ENCODE results near the gene TOP2A. TPM values are rescaled to one million over a fixed set of nuclear protein-coding genes. Genes with fewer than 3 reads are reported as not detected.

The TOP2A gene
- total and polyA plus RNA-seq, 9 of the 15 experiments (the other 6 are each of a cell fraction or from before 2014, with no cell fraction given), result 133 to 347 (median 259) TPM

GRCh38 chr17:40369923-40370322 lies 47.8 kb downstream of the TOP2A start:
- POLR2A ChIA-PET, result no interaction called here
- no TSS peak for BruUV-seq (replicated peaks)
- Histone ChIP-seq H3K4me1 (replicated peaks in 1 of 2; ENCODE audit: control insufficient read depth in 2 of 2, insufficient read depth in 2 of 2, low read length in 2 of 2) (peaks cover 8% of the 10 kb centered on the region in 2 experiments; a peak in 4 of 5 replicates), H3K36me3 (ENCODE audit: control insufficient read depth, insufficient read depth, low read length) (no peaks in the 10 kb centered on the region), H3K9ac (ENCODE audit: insufficient read depth in 1 of 2, low read depth in 2 of 2, low read length in 2 of 2) (no peak overlapping the region), H3K4me2 (ENCODE audit: insufficient read depth, low read length) (no peak overlapping the region), H4K20me1 (replicated peaks; ENCODE audit: control insufficient read depth, insufficient read depth, low read length) (no peaks in the 10 kb centered on the region), H3K79me2 (ENCODE audit: control insufficient read depth, insufficient read depth, low read length) (no peaks in the 10 kb centered on the region), H3K9me1 (ENCODE audit: control insufficient read depth, insufficient read depth, low read length) (no peaks in the 10 kb centered on the region), H3K4me3 (no peak overlapping the region), H3K27me3 (ENCODE audit: control insufficient read depth in 2 of 2, insufficient read depth in 2 of 2, low read length in 2 of 2) (no peaks in the 10 kb centered on the region), H2AFZ (ENCODE audit: low read depth, low read length) (no peak overlapping the region), H3K9me3 (replicated peaks; ENCODE audit: control insufficient read depth, insufficient read depth, low read depth, low read length) (no peaks in the 10 kb centered on the region; the same call in 1 of the 2 replicates), H3K27ac (ENCODE audit: extremely low read depth, low read depth, low read length) (no peak overlapping the region)
- DNase-seq (ENCODE audit: extremely low read depth in 1 of 4, low spot score in 3 of 4) (no peak), ATAC-seq (no peak), FAIRE-seq (no peak)
- in situ Hi-C loops (cut with MboI), result no loop called here
- CTCF ChIA-PET (ENCODE audit: low intra/inter-chr PET ratio), result no interaction called here
- TF ChIP-seq BRD9 (IDR thresholded peaks at IDR 0.05; ENCODE audit: low read depth, partially characterized antibody) (no peak), PATZ1 (CRISPR knock-in tag; IDR thresholded peaks at IDR 0.05; ENCODE audit: borderline replicate concordance) (no peak), NBN (IDR thresholded peaks at IDR 0.05; ENCODE audit: low read depth) (no peak), HDAC3 (IDR thresholded peaks at IDR 0.05; ENCODE audit: borderline replicate concordance, partially characterized antibody) (no peak), ELF4 (CRISPR knock-in tag; IDR thresholded peaks at IDR 0.05) (no peak), BRCA1 (IDR thresholded peaks at IDR 0.05) (no peak), BRCA1 (CRISPR knock-in tag; IDR thresholded peaks at IDR 0.05) (no peak), ZNF280B (CRISPR knock-in tag; IDR thresholded peaks at IDR 0.05) (no peak), FOXP4 (CRISPR knock-in tag; IDR thresholded peaks at IDR 0.05; ENCODE audit: borderline replicate concordance) (no peak), MYBL2 (IDR thresholded peaks at IDR 0.05; ENCODE audit: low read depth) (no peak), MYBL2 (CRISPR knock-in tag; IDR thresholded peaks at IDR 0.05; ENCODE audit: borderline replicate concordance) (no peak), ZBTB5 (IDR thresholded peaks at IDR 0.05) (no peak)
- 64% methylated on average over 7 of the region's 7 CpGs for WGBS (ENCODE audit: insufficient coverage, low coverage, missing lambda C conversion rate)
- intact Hi-C loops (cut with micrococcal nuclease), result loop anchor here (10.0 kb wide), 1 partner anchor 105 kb away; no protein-coding TSS in a partner anchor
